ENCODE data around the gene GOLGA2. TPM values are rescaled to one million over a fixed set of nuclear protein-coding genes. Genes with fewer than 3 reads are reported as not detected.

The GOLGA2 gene
- total RNA-seq, 1 donor from 2014 or later, result 75.8 TPM

- no peak for DNase-seq (ENCODE audit: low read depth)
- H3K4me3 ChIP-seq (ENCODE audit: low read depth, low read length), result no peak overlapping the region
- peaks cover 1% of the 10 kb centered on the region for H3K36me3 ChIP-seq (ENCODE audit: control insufficient read depth, insufficient read depth, low read length)
- H3K27me3 ChIP-seq (ENCODE audit: control insufficient read depth, insufficient read depth, low read length), result no peaks in the 10 kb centered on the region
- no peak for TF ChIP-seq CTCF (IDR thresholded peaks at IDR 0.05; ENCODE audit: insufficient read depth, low read length, poor library complexity, severe bottlenecking)
These were observed 49.9 kb downstream of the GOLGA2 start for GRCh38 chr9:128225770-128226411.

- TF ChIP-seq CTCF (IDR thresholded peaks at IDR 0.05; ENCODE audit: insufficient read depth, low read length, poor library complexity, severe bottlenecking), result no peak
- no peaks in the 10 kb centered on the region for H3K27me3 ChIP-seq (ENCODE audit: control insufficient read depth, insufficient read depth, low read length)
- H3K4me3 ChIP-seq (ENCODE audit: low read depth, low read length), result no peak overlapping the region
- peaks cover 1% of the 10 kb centered on the region for H3K36me3 ChIP-seq (ENCODE audit: control insufficient read depth, insufficient read depth, low read length)
- no peak for DNase-seq (ENCODE audit: low read depth)
These were observed 50.9 kb downstream of the GOLGA2 start for GRCh38 chr9:128224877-128225276.

GRCh38 chr9:128222880-128223670, 52.7 kb downstream of the GOLGA2 start:
- no peak for DNase-seq (ENCODE audit: low read depth)
- no peak for TF ChIP-seq CTCF (IDR thresholded peaks at IDR 0.05; ENCODE audit: insufficient read depth, low read length, poor library complexity, severe bottlenecking)
- H3K36me3 ChIP-seq (ENCODE audit: control insufficient read depth, insufficient read depth, low read length), result peaks cover 1% of the 10 kb centered on the region

GRCh38 chr9:128222026-128222425, 53.8 kb downstream of the GOLGA2 start:
- no peak overlapping the region for H3K4me3 ChIP-seq (ENCODE audit: low read depth, low read length)
- DNase-seq (ENCODE audit: low read depth), result no peak
- H3K36me3 ChIP-seq (ENCODE audit: control insufficient read depth, insufficient read depth, low read length), result peaks cover 1% of the 10 kb centered on the region
- no peaks in the 10 kb centered on the region for H3K27me3 ChIP-seq (ENCODE audit: control insufficient read depth, insufficient read depth, low read length)
- TF ChIP-seq CTCF (IDR thresholded peaks at IDR 0.05; ENCODE audit: insufficient read depth, low read length, poor library complexity, severe bottlenecking), result no peak

More at GRCh38 chr9:128222880-128223670, 52.7 kb downstream of the GOLGA2 start:
- Histone ChIP-seq H3K4me3 (ENCODE audit: low read depth, low read length) (no peak overlapping the region), H3K27me3 (ENCODE audit: control insufficient read depth, insufficient read depth, low read length) (no peaks in the 10 kb centered on the region)

GRCh38 chr9:128219831-128220230, 56.0 kb downstream of the GOLGA2 start:
- no peak for DNase-seq (ENCODE audit: low read depth)
- Histone ChIP-seq H3K4me3 (ENCODE audit: low read depth, low read length) (no peak overlapping the region), H3K27me3 (ENCODE audit: control insufficient read depth, insufficient read depth, low read length) (no peaks in the 10 kb centered on the region), H3K36me3 (ENCODE audit: control insufficient read depth, insufficient read depth, low read length) (peaks cover 1% of the 10 kb centered on the region)
- TF ChIP-seq CTCF (IDR thresholded peaks at IDR 0.05; ENCODE audit: insufficient read depth, low read length, poor library complexity, severe bottlenecking), result no peak
